ENCODE results near the gene ENTREP1.

GRCh38 chr9:69389437-69389995 lies 64.5 kb downstream of the ENTREP1 start:
- TF ChIP-seq POLR2A (IDR thresholded peaks at IDR 0.05; ENCODE audit: low read depth, low read length) (no peak), POLR2AphosphoS5 (IDR thresholded peaks at IDR 0.05; ENCODE audit: low read depth, low read length) (no peak), TAF1 (IDR thresholded peaks at IDR 0.05; ENCODE audit: low read depth, low read length) (no peak)
